ENCODE results near the gene ACAD9.

The ACAD9 gene

GRCh38 chr3:128849911-128850455 is 29.4 kb upstream of the ACAD9 start:
- no peak overlapping the region for H3K4me3 ChIP-seq (ENCODE audit: low read depth, low read length)
- peak; percentile 91 for DNase-seq (ENCODE audit: low read depth)
- TF ChIP-seq MAX (IDR thresholded peaks at IDR 0.05; ENCODE audit: low read depth, low read length) = no peak
- peak; percentile 15; the same call in 1 of the 2 replicates for TF ChIP-seq MYC (IDR thresholded peaks at IDR 0.05; ENCODE audit: low read depth, low read length)
- peak; percentile 5 for TF ChIP-seq CTCF (IDR thresholded peaks at IDR 0.05; ENCODE audit: low read depth, low read length)
- TF ChIP-seq POLR2A (IDR thresholded peaks at IDR 0.05; ENCODE audit: extremely low read depth, insufficient read length) = peak; percentile 11

- TF ChIP-seq MYC (IDR thresholded peaks at IDR 0.05; ENCODE audit: low read depth, low read length) (no peak), CTCF (IDR thresholded peaks at IDR 0.05; ENCODE audit: low read depth, low read length) (no peak), POLR2A (IDR thresholded peaks at IDR 0.05; ENCODE audit: extremely low read depth, insufficient read length) (no peak), MAX (IDR thresholded peaks at IDR 0.05; ENCODE audit: low read depth, low read length) (no peak)
- H3K4me3 ChIP-seq (ENCODE audit: low read depth, low read length) = no peak overlapping the region
- DNase-seq (ENCODE audit: low read depth) = peak; percentile 45
Observed at GRCh38 chr3:128850544-128850943, 28.9 kb upstream of the ACAD9 start.

- no peak for DNase-seq (ENCODE audit: low read depth)
- H3K4me3 ChIP-seq (ENCODE audit: low read depth, low read length) = no peak overlapping the region
- TF ChIP-seq MAX (IDR thresholded peaks at IDR 0.05; ENCODE audit: low read depth, low read length) = no peak
- no peak for TF ChIP-seq CTCF (IDR thresholded peaks at IDR 0.05; ENCODE audit: low read depth, low read length)
- TF ChIP-seq POLR2A (IDR thresholded peaks at IDR 0.05; ENCODE audit: extremely low read depth, insufficient read length) = no peak
- TF ChIP-seq MYC (IDR thresholded peaks at IDR 0.05; ENCODE audit: low read depth, low read length) = no peak
Observed at GRCh38 chr3:128851601-128852000, 27.8 kb upstream of the ACAD9 start.

GRCh38 chr3:128853826-128854225 is 25.6 kb upstream of the ACAD9 start:
- no peak for DNase-seq (ENCODE audit: low read depth)
- no peak overlapping the region for H3K4me3 ChIP-seq (ENCODE audit: low read depth, low read length)
- TF ChIP-seq MYC (IDR thresholded peaks at IDR 0.05; ENCODE audit: low read depth, low read length) (no peak), POLR2A (IDR thresholded peaks at IDR 0.05; ENCODE audit: extremely low read depth, insufficient read length) (no peak), CTCF (IDR thresholded peaks at IDR 0.05; ENCODE audit: low read depth, low read length) (no peak)

- TF ChIP-seq CTCF (IDR thresholded peaks at IDR 0.05; ENCODE audit: low read depth, low read length) (no peak), MAX (IDR thresholded peaks at IDR 0.05; ENCODE audit: low read depth, low read length) (no peak), MYC (IDR thresholded peaks at IDR 0.05; ENCODE audit: low read depth, low read length) (no peak), POLR2A (IDR thresholded peaks at IDR 0.05; ENCODE audit: extremely low read depth, insufficient read length) (no peak)
- no peak overlapping the region for H3K4me3 ChIP-seq (ENCODE audit: low read depth, low read length)
- peak; percentile 94 for DNase-seq (ENCODE audit: low read depth)
Observed at GRCh38 chr3:128854475-128854874, 24.9 kb upstream of the ACAD9 start.

GRCh38 chr3:128855569-128855968 is 23.9 kb upstream of the ACAD9 start:
- H3K4me3 ChIP-seq (ENCODE audit: low read depth, low read length) = no peak overlapping the region
- no peak for DNase-seq (ENCODE audit: low read depth)
- TF ChIP-seq POLR2A (IDR thresholded peaks at IDR 0.05; ENCODE audit: extremely low read depth, insufficient read length) (no peak), MYC (IDR thresholded peaks at IDR 0.05; ENCODE audit: low read depth, low read length) (no peak), MAX (IDR thresholded peaks at IDR 0.05; ENCODE audit: low read depth, low read length) (no peak), CTCF (IDR thresholded peaks at IDR 0.05; ENCODE audit: low read depth, low read length) (no peak)

All from NB4 (cell line).